HG03354 (cell line): Measurements from ENCODE around the gene P4HB.

Experiments
- ATAC-seq: cut with Tn5 transposase; IDR thresholded peaks from one replicate; pipeline ENCODE4 v1.9.1; 2021; ENCODE audit warnings: mild to moderate bottlenecking; ENCODE audit not compliant: unreplicated experiment, poor library complexity, severe bottlenecking

P4HB gene

GRCh38 chr17:81814748-81815645 lies 45.3 kb downstream of the P4HB start:
- no peak for ATAC-seq

DNA sequence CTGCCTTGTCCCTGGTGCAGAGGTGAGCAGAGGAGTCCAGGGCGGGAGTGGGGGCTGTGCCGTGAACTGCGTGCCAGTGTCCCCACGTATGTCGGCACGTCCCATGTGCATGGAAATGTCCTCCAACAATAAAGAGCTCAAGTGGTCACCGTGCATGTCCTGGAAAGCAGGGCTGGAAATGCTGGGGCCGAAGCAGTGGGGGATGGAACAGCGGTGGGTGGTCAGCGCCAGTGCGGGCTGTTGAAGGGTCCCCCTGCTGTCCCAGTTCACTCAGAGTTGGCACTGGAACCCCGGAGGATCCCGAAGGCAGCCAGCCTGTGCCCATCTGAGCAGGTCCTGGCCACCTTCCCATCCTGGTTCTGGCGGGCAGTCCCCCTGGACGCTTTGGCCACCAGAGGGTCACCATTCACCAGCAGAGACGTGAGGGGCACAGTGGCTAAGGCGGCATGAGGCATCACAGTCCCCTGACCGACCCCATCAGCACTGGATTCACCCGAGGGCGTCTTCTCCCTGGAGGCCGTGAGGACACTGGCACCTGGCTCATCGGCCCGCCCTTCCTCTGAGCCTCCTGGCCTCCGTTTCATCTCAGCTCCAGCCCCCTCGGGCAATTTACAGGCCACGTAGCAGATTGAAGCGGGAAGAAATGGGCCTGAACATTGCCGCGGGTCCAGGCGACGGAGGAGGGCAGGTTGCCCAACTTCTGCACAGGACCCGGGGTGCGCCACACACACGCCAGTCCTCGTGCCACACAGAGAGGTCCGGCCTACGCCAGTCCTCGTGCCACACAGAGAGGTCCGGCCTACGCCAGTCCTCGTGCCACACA lies 46.3 kb downstream of the P4HB start:
- ATAC-seq: no peak

DNA sequence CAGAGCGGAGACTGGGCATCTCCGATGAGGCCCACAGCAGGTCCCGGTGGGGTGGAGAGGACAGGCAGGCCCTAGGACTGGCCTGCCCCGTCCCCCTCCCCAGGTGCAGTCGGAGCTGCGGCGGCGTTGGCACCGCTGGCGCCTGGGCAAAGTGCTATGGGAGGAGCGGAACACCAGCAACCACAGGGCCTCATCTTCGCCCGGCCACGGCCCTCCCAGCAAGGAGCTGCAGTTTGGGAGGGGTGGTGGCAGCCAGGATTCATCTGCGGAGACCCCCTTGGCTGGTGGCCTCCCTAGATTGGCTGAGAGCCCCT lies 47.0 kb downstream of the P4HB start:
- ATAC-seq: no peak

DNA sequence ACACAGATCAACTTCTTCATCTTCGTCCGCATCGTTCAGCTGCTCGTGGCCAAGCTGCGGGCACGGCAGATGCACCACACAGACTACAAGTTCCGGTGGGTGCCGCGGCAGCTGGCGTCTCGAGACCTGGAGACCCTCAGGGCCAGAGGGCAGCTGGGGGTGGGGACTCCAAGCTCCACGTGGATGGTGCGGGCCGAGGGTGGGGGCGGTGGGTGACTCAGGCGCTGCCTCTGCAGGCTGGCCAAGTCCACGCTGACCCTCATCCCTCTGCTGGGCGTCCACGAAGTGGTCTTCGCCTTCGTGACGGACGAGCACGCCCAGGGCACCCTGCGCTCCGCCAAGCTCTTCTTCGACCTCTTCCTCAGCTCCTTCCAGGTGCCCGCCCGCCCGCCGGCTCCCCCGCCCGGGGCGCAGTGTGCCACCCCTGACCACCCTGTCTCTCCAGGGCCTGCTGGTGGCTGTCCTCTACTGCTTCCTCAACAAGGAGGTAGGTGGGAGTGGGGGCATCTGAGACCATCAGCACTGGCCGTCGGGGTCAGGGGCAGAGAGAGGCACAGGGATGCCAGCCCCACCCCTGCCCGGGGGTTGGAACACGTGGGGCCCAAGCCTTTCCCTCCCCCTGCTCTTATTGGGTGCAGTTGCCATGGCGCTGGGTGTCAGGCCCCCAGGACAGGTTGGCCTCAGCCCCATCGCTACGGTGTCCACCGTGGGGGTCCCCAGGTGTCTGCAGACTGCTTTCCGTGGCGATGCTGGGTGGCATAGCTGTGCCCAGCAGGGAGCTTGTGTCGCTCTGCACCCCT lies 47.6 kb downstream of the P4HB start:
- ATAC-seq: no peak

DNA sequence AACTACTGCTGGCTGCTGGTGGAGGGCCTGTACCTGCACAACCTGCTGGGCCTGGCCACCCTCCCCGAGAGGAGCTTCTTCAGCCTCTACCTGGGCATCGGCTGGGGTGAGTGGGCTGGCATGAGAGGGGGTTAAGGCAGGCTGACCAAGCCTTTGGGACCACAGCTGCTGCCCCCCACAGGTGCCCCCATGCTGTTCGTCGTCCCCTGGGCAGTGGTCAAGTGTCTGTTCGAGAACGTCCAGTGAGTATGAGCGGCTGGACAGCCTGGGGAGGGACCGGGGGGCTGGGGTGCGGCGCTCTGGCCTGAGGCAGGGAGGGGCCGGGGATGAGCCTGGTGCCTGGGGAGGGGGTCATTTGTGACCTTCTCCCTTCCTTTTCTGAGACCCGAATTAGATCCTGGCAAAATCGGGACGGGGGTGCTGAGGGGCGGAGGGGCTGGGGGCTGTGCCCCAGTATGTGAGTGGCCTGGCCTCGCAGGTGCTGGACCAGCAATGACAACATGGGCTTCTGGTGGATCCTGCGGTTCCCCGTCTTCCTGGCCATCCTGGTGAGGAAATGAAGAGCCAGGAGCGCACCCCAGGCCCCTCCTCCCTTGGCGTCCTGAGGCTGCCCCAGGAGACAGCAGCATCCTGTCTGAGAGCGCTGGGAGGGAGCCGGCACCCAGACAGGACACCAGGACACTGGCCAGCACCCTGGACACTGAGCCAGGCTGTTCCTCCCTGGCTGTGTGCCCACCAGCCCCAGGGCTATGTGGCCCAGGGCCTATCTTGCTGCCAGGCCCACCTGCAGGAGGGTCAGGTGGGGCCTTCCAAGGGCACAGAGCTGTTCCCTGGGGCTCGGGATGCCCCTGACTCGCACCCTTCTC lies 48.4 kb downstream of the P4HB start:
- no peak for ATAC-seq

- no peak for ATAC-seq
These were observed 49.2 kb downstream of the P4HB start for GRCh38 chr17:81810892-81811704.

DNA sequence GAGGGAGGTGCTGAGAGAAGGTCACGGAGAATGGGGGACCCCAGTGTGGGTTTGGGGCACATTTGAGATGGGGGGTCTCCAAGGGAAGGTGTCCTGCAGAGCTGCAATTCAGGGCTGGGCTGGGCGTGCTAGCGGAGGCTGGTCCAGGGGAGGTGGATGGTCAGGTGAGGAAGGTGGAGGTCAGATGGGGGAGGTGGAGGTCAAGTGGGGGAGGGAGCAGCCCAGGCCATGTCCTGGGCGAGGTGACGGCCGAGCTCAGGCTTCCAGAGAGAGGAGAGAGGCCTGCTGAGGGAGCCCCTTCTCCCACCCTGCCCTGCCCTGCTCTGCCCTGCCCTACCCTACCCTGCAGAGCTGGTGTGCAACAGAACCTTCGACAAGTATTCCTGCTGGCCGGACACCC lies 49.9 kb downstream of the P4HB start:
- ATAC-seq: no peak

- no peak for ATAC-seq
These were observed 50.8 kb downstream of the P4HB start for GRCh38 chr17:81809556-81809998.

DNA sequence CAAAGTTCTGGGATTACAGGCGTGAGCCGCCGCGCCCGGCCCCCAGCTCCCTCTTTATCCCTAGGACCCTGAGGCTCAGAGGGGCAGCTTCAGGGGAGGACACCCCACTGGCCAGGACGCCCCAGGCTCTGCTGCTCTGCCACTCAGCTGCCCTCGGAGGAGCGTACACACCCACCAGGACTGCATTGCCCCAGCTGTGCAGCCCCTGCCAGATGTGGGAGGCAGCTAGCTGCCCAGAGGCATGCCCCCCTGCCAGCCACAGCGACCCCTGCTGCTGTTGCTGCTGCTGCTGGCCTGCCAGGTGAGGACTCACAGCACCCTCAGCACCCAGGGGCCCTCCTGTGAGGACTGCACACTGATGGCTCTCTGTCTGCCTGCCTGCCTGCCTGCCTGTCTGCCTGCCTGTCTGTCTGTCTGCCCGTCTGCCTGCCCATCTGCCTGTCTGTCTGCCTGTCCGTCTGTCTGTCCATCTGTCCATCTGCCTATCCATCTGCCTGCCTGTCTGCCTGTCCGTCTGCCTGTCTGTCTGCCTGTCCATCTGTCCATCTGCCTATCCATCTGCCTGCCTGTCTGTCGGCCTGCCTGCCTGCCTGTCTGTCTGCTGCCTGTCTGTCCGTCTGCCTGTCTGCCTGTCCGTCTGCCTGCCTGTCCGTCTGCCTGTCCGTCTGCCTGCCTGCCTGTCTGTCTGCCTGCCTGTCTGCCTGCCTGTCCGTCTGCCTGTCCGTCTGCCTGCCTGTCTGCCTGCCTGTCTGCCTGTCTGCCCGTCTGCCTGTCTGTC lies 51.4 kb downstream of the P4HB start:
- ATAC-seq: no peak

DNA sequence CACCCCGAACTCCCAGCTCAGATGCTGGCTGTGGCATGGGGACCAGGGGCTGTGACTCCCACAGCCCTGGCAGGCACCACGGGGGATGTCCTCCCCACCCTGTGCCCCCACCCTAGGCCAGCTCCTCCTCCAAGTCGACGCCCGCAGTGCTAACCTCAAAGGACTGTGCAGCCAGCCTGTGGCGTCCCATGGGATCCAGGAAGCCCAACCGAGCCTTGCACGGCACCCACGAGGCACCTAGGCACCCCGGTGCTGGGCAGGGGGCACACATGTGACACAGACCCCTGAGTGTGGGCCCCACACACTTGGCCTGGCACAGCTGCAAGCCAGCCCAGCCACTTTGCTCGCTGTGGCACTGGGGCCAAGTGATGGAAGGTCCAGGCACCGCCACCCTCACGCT lies 52.5 kb downstream of the P4HB start:
- no peak for ATAC-seq

DNA sequence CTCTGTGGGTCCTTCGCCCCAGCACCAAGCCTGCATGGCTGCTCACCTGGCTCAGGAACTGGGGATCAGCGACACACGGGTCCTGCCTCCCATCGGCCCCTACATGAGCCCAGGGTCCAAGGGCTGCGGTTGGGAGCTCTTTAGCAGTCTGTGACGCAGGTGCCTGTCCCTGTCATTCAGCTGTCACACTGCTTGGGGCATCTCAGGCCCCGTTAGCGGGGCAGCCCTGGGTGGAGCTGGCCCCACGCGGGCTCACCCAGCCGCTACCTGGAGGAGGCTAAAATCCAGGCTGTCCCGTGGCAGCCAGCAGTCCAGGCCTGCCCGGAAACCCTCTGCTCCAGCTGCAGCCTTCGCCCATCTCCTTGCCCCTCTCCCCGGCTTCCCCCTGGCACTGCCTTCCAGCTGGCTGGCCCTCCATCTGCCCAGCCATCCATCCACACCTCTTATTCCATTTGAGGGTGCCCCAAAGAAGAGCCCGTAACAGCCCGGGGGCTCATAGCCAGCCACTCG lies 53.1 kb downstream of the P4HB start:
- no peak for ATAC-seq

DNA sequence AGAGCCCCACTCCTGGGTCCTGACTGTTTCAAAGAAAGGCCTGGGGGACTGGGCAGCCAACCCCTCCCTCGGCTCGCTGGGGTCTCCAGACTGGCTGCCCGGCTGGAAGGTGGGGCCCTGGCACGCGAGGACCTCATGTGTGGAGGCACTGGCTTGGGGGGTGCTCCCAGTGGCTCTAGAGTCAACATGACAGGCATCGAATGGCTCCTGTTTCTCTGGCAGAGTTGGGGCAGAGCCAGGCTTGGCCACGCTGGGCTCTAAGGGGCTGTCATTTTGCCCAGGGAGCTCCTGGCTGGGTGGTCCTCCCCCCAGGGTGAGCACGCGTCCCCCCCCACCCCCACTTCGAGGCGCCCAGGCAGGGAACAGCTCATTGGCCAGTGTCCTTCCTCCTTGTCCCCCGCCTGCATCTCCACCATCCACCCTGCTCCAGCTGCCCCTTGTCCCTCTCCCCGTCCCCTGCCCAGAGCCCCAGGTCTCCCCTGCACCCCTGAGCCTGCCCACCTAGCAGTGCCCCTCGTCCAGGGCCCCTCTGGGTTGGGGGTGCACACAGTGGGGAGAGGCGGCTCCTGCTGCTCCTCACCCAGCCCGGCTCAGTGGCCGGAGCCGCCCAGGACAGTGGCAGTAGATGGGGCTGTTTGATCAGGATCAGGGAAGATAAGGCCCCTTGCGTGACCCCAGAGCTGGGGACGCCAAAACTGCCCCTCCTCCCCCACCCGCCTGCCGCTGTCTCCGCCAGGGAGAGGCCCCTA lies 53.7 kb downstream of the P4HB start:
- ATAC-seq: no peak

- ATAC-seq: no peak
These were observed 54.5 kb downstream of the P4HB start for GRCh38 chr17:81805707-81806460.

DNA sequence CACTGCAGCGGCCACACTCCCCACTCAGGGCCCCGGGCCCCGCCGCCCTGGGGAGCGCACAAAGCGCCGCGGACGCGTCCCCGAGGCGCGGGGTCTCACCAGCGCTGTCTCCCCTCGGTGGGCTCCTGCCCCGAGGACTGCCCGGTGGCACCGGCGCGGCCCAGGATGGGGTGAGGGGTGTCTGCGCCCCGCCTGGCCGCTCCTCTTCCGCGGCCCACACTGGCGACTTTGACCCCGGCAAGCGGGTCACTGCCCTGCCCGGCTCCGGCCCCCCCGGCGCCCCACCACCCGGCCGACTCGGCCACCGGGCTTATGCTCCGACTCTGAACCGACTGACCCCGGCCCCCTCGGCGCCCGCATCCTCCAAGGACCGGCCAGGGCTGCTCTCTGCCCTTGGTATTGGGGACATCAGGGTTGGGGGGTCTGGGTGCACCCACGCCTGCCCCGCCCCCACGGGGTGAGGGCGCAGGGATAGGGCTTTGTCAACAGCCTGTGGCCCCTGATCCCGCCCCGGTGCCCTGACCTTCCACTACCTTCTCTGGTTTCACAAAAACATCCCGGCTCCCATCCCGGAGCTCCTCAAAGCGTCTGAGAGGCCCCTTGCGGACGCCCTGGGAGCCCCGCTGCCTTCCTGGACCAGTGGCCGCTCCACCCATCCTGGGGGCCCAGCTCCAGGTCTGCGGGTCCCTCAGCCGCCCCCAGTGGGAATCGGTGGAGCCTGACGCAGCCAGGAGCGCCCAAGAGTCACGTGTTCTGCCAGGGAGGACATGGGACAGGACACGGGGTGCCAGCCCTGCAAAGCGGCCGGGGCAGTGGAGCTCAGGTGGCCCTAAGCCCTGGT lies 55.6 kb downstream of the P4HB start:
- ATAC-seq: no peak

- ATAC-seq: no peak
These were observed 56.4 kb downstream of the P4HB start, which contains the start of gene GCGR for GRCh38 chr17:81803728-81804558. Gene GCGR, plus strand, starts transcription at chr17:81804150. Its CDS starts 4,869 bp downstream, at chr17:81809019.
